GM12872 (cell line): ENCODE results near the gene CRYBA1.
A peak's percentile ranks its signal among the peaks of the same experiment; 100 is the strongest.

Source experiments
- CTCF ChIP-seq: IDR thresholded peaks from 3 replicates; pipeline ENCODE4 v1.5.1; 2011; ENCODE audit warnings: low read depth, mild to moderate bottlenecking, low read length, moderate library complexity; ENCODE audit not compliant: insufficient read depth

The CRYBA1 gene

DNA sequence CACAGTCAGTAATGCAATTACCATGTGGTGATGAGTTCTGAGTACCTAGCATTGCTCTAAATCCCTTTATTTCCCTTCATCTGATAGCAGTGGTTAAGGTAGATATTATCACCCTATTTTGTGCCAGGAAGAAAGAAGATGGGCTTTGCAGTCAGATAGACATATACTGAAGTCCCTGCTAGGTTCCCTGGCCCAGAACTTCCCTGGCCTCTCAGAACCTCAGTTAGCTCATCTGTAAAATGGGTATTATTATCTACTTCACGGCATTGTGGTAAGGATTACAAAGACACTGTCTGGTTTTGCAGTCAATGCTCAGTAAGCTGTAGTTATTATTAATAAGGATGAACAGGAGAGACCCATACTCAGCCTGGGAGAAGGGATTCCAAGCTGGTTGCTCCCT lies 4.6 kb upstream of the CRYBA1 start:
- no peak for TF ChIP-seq CTCF

- TF ChIP-seq CTCF = no peak
Observed at GRCh38 chr17:29242790-29243189, 3.9 kb upstream of the CRYBA1 start.

GRCh38 chr17:29243792-29244191 lies 2.9 kb upstream of the CRYBA1 start:
- peak; percentile 70 for TF ChIP-seq CTCF

GRCh38 chr17:29245401-29245800 lies 1.3 kb upstream of the CRYBA1 start:
- no peak for TF ChIP-seq CTCF

- no peak for TF ChIP-seq CTCF
Observed at GRCh38 chr17:29247219-29247618, 560 bp downstream of the CRYBA1 start.

GRCh38 chr17:29248845-29249244 lies 2.2 kb downstream of the CRYBA1 start:
- no peak for TF ChIP-seq CTCF

- no peak for TF ChIP-seq CTCF
Observed at GRCh38 chr17:29250666-29251065, 4.0 kb downstream of the CRYBA1 start.

DNA sequence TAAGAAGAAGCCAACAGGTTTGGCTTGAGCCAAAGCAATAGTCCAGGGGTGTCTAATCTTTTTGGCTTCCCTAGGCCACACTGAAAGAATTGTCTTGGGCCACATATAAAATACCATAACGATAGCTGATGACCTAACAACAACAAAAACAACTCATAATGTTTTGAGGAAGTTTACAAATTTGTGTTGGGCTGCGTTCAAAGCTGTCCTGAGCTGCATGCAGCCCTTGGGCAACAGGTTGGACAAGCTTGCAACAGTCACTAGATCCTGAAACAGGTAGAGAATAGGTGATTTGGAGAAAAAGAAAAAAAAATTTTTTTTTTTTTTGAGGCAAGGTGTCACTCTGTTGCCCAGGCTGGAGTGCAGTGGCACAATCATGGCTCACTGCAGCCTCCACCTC lies 4.5 kb downstream of the CRYBA1 start:
- no peak for TF ChIP-seq CTCF
